NK-92 (cell line): ENCODE results near the gene RILPL1.
A peak's percentile ranks its signal among the peaks of the same experiment; 100 is the strongest.
"Not testable (repeated sequence)": the region's sequence is repeated elsewhere in the genome, so short reads cannot be mapped to it uniquely, and the experiment has no call there.

Source experiments
- DNase-seq: peaks from one replicate; lab custom pipeline; 2025; ENCODE audit not compliant: unreplicated experiment; lab: John Stamatoyannopoulos, UW

Gene RILPL1

DNA sequence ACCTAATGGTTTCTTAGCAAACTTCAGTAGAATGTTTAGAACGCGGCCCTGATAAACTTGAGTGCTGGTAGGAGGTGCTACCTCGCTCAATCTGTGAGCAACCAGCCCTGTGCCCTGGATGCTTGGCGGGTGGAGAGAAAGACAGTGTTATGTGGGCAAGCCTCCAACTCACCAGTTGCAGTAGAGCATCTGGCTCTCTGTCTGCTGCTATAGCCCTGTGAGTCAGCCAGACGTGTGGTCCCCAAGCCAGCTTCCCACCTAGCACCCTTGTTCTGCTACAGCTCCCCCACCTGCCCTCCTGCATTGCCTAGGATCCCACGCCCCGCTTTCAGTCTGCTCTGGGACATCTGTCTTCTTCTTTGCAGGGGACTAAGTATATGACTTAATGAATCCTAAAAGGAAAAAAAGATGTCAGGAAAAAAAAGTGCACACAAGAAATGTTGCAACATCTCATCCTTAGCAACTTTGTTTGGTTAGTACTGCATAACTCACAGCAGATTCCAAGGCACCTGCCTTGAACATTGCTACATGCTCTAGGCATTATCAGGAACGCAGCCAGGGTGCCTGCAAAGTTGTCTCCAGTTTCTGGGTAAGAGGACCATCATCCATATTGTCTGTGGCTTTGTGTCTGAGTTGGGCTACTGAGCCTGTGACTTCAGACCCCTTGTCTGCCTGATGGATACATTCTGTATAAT is 62.0 kb downstream of the RILPL1 start:
- DNase-seq: no peak

DNA sequence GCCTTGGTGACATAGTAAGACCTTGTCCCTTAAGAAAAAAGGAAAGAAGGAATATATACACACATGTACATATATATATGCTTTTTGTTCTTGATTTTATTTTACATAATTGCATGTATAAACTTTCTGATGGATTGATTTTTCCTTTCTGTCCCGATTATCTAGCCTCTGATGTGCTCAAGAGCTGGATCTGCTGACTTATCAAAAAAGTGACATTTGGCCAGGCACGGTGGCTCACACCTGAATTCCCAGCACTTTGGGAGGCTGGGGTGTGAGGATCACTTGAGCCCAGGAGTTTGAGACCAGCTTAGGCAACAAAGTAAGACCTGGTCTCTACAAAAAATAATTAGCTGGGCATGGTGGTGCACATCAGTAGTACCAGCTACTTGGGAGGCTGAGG is 63.5 kb downstream of the RILPL1 start:
- DNase-seq: no peak

DNA sequence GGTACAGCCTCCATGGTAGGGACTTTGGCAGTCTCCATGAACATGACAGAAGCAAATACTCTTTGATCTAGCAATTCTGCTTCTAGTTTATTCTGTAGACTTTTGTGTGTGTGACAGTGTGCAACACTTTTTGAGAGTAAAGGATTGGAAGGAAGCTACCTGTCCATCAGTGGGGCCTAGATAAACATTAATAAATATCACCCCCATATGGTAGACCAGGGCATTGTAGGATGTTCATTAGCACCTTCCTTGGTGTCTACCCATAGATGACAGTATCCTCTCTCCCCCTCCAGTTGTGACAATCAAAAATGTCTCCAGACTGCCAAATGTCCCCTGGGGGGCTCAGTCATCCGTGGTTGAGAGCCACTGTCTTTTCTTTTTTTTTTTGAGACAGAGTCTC is 64.7 kb downstream of the RILPL1 start:
- DNase-seq: no peak

DNA sequence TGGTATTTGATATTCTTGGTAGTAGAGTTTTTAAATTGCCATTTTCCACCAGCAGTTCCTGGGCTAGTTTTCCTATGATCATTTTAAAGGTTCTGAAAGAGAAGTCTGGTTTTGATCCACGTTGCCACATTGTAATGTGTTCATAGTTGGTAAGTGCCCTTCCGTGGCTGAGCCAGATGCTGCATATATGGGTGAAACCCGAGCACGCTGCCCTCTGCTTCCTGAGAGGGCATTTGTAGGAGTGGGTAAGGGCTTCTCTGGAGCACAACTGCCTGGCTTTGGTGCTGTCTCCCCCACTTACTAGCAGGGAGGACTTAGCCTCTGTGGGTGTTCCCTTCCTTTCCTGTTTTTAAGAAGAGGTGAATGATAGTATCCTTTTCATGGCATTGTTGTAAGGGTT is 68.4 kb downstream of the RILPL1 start:
- DNase-seq: no peak

DNA sequence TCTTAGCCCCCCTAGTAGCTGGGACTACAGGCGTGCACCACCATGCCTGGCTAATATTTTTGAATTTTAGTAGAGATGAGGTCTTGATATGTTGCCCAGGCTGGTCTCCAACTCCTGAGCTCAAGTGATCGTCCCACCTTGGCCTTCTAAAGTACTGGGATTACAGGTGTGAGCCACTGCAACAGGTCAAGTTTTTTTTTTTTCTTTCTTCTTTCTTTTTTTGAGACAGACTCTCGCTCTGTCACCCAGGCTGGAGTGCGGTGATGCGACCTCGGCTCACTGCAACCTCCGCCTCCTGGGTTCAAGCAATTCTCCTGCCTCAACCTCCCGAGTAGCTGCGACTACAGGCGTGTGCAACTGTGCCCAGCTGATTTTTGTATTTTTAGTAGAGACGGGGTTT is 70.3 kb downstream of the RILPL1 start:
- DNase-seq: not testable (repeated sequence)

DNA sequence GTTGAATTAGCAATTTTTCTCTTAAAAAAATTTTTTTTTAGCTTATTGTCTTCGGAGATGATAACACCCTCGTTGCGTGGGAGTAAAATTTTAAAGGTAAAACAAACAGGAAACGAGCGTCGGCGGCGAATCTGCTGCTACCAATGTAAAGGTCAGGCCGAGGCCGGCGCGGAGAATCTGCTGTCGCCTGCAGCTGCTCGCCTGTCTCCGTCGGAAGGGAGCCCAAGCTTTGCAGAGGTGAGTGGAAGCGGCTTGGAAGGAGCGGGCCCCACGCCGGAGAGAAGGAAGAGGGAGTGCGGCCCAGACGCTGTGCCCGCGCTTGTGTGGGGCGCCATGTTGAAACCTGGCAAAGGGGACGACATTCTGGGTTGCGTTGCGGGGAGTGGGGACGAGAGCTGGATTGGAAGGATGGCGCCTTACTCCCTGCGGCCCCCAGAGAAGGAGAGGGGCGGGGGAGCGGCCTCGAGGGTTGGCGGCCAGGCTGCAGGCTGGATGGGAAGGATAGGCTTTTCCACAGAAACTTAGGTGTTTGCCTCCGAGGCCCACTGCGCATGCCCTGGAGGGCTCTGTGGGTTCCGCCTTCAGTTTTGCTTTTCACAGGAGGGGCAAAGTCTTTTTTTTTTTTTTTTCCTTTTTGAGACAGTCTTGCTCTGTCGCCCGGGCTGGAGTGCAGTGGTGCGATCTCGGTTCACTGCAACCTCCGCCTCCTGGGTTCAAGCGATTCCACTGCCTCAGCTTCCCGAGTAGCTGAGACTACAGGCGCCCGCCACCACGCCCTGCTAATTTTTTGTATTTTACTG is 75.3 kb downstream of the RILPL1 start, which contains the start of gene SNRNP35:
Gene SNRNP35 (plus strand): TSS at position 160 of the 800 bp plus-strand sequence. CDS start 7,402 bp downstream, outside the sequence.
- no peak for DNase-seq

DNA sequence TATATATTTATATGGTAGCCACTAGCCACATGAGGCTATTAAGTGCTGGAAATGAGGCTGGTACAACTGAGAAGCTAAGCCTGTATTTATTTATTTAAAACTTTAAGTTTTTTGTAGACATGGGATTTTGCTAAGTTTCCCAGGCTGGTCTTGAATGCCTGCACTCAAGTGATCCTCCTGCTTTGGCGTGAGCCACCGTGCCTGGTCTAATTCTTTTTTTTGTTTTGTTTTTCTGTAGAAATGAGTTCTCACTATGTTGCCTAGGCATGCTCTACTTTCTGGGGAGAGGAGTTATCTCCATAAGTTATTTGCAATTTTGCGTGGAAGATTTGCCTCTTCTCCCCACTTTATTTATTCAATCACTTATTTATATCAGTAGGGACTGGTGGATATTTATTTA is 80.4 kb downstream of the RILPL1 start:
- no peak for DNase-seq

DNA sequence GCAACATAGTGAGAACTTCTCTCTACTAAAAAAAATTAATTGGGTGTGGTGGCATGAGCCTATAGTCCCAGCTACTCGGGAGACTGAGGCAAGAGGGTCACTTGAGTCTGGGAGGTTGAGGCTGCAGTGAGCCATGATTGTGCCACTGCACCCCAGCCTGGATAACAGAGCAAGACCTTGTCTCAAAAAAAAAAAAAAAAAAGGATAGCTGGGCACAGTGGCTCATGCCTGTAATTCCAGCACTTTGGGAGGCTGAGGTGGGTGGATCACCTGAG is 81.3 kb downstream of the RILPL1 start:
- DNase-seq: not testable (repeated sequence)

DNA sequence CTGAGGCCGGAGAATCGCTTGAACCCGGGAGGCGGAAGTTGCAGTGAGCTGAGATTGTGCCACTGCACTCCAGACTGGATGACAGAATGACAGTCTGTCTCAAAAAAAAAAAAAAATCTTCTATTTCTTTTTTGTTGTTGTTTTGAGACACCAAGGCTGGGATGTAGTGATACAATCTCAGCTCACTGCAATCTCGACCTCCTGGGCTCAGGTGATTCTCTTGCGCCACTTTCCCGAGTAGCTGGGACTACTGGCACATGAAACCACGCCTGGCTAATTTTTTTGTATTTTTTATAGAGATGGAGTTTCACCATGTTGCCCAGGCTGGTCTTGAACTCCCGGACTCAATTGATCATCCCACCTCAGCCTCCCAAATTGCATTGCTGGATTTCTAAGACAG is 82.9 kb downstream of the RILPL1 start:
- no peak for DNase-seq

DNA sequence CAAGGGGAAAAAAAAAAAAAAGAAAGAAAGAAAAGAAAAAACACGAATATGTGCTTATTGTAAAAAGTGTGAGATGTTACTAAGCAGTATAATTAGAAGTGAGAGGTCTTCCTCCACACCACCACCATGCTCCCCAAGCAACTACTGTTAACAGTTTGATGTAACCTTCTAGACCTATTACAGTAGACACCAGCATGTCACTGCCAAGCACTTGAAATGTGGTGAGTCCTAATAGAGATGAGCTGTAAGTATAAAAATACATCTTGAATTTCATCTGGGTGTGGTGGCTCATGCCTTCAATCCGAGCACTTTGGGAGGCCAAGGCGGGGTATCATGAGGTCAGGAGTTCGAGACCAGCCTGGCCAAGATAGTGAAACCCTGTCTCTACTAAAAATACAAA is 83.7 kb downstream of the RILPL1 start:
- no peak for DNase-seq

DNA sequence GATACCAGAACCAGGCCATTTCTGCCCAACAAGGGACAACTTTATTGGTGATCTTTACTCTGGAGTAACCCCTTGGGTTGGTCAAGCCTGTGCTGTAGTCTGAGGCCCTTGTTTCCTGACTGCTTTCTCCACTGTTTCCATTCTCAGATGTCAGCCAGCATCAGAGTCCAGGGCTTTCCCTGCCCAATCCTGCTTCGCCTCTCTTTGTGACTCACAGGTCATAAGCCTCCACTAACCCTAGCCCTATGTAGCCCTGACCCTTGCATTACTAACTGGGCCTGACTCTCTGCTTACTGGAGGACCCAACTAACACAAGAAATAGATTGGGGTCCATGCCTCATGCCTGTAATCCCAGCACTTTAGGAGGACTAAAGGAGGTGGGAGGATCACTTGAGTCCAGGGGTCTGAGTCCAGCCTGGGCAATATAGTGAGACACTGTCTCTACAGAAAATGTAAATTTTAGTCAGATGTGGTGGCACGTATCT is 84.2 kb downstream of the RILPL1 start:
- DNase-seq: no peak

DNA sequence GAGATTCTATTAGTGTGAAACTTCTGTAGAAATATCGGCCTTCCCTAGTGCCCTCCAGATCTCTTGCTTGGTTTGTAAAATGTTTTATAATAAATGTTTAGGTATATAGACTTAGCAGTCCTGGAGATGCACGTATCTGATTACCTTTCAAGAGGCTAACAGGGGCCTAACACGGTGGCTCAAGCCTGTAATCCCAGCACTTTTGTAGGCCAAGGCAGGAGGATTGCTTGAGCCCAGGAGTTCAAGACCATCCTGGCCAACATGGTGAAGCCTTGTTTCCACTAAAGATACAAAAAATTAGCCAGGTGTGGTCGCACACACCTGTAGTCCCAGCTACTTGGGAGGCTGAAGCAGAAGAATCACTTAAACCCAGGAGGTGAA is 87.2 kb downstream of the RILPL1 start:
- DNase-seq: no peak

DNA sequence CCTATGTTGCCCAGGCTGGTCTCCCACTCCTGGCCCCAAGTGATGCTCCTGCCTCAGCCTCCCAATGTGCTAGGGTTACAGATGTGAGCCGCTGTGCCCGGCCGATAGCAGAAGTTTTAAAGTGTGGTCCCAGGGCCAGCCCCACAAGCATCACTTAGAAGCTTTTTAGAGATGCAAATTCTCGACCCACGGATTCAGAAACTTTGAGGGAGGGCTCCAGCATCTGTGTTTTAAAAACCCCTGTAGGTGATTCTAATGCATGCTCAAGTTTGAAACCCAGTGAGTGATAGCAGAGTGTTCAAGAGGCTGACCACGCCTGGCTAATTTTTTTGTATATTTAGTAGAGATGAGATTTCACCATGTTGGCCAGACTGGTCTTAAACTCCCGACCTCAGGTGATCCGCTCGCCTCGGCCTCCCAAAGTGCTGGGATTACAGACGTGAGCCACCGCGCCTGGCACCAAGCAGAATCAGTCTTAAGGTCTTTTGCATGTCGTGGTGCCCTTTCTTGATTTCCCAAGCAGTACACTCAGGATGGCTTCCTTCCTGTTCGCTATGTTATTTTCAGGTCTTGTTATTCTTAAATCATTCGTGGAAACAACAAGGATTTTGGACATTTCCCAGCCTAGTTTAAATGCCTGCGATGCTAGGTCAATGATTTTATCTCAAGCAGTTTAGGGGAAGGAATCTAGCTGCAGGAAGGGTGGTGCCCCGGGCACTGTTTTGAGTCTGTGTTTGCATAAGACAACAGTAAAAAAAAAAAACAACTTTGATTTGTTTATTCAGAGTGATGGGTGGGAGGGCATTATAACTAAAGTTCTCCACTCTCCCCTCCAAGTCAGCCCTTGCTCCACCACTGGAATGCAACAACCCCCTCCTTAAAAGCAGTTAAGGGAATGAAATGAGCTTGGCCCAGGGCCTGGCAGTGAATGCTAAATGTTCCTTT is 87.9 kb downstream of the RILPL1 start:
- no peak for DNase-seq

DNA sequence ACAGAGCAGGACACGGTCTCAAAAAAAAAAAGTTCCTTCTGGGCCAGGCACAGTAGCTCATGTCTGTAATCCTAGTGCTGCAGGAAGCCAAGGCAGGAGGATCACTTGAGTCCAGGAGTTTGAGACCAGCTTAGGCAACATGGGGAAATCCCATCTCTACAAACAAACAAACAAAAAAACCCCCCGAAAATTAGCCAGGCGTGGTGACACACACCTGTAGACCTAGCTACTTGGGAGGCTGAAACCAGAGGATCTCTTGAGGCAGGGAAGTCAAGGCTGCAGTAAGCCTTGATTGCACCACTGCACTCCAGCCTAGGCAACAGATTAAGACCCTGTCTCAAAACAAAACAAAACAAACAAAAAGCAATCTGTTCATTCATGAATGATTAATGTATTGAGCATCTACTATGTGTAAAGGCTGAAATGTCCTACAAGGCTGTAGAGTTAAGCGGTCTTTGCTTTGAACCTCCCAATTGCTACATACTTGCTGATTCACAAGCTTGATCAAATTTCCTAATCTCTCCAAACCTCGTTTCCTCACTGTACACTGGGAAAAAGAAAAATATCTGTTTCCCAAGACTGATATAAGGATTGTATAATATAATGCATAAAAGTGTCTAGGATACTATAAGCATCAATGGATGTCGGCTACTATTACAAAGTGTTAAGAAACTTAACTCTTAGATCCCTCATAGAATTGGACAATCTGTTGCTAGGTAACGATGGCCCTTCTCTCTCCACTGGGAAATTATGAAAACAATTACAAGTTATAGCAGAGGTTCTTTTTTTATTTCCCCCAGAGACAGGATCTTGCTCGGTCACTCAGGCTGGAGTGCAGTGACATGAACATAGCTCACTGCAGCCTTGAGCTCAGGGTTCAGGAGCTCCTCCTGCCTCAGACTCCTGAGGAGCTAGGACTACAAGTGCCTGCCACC is 89.2 kb downstream of the RILPL1 start:
- no peak for DNase-seq

DNA sequence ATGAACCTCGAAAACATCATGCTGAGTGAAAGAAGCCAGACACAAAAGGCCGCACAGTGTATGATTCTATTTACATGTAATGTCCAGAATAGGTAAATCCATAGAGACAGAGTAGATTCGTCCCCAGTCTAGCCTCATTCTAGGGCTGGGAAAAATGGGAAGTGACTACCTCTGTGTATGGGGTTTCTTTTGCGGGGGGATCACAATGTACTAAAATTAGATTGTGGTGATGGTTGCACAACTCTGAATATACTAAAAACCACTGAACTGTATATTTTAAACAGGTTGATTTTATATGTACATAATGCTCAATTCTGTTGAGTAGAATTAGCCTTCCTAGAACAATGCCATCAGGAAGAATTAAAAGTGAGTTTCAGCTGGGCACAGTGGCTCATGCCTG is 90.7 kb downstream of the RILPL1 start:
- no peak for DNase-seq

DNA sequence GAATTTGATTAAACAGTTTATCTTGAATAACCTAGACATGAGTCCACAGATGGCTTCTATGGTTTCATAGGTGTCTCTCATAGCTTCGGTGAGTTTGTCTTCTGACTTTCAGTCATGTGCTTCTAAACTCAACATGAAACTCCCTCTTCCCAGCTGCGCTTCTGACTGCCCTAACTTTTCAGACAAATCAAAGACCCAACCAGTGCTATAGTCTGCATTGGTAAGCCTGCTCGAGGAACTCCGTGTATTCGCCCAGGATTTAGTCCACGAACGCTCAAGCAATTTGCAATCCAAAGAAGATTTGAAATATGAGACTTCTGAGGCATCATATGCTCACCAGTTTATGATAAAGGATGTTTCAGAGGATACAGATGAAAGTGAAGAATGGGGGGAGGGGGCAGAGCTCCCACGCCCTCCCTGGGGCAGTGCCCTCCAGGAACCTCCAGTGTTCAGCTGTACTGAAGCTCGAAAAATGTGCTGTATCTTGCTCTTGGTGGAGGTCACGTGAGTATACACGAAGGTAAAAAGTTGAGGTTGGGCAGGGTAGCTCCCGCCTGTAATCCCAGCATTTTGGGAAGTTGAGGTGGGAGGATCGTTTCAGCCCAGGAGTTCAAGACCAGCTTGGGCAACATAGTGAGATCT is 91.9 kb downstream of the RILPL1 start:
- DNase-seq: no peak

DNA sequence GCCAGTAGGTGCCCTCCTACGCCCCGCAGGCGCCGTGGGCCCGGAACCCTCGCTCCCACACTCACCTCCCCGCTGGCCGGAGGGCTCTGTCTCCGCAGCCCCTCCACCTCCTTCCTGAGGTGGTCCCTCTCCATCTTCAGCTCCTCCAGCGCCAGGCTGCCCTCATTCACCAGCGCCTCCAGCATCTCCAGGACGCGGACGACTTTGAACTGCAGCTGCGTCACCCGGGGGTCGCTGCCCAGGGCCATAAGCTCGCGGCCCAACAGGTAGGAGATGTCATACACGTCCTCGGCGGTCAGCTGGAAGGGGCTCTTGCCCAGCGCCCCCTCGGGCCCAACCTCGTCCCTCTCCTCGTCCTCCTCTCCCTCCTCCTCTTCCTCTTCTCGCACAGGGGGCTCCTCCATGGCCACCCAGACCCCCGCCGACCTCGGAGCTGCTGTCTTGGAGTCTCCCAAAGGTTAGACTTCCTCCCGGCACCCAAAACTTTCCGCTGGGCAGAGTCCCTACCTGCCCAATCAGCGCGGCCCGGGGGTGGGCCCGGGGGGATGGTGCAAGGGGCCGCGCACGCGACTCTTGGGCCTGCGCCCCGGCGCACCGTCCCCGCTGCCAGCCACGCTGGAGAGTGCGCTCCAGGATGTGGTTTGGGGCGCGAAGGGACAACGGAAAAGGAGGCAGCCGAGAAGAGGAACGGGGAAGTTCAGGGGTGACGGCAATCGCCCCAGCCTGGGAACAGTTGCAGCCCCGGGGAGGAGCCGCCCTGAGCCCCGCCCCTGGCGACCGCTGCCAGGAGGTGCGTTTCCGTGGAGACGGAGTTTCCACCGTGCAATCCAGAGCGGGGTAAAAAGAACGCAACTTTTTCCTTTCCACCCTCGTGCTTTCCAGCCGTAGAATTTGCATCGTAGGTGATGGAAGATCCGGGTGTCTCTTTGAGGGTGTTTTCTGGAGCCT is 97.2 kb downstream of the RILPL1 start, which contains the start of gene RILPL2:
Gene RILPL2 (minus strand): TSS at position 668 of the 948 bp plus-strand sequence. CDS start 264 bp downstream, at position 404.
- peak; percentile 45 for DNase-seq

DNA sequence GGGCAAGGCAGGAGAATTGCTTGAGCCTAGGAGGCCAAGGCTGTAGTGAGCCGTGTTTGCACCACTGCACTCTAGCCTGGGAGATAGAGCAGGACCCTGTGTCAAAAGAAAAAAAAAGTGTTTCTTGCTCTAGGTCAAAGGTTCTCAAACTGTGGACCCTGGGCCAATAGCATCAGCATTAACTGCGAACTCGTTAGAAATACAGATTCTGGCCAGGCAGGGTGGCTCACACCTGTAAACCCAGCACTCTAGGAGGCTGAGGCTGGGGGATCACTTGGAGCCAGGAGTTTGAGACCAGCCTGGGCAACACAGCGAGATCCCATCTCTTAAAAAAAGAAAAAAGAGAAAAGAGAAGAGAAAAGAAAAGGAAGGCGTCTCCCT is 97.9 kb downstream of the RILPL1 start:
- no peak for DNase-seq

DNA sequence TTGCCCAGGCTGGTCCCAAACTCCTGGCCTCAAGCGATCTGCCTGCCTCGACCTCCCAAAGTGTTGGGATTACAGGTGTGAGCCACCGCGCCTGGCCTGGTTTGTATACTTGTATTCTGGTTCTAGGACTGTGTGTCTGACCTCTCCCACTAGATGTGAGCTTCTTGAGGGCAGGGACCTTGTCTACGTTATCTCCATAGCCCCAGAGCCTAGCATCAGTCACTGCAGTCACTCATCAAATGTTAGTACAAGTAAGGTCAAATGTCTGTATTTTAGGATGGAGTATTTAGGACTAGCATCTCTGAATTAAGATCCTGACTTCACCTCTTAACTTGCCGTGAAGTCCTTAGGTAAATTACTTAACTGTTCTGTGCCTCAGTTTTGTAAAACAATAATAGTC is 99.9 kb downstream of the RILPL1 start:
- no peak for DNase-seq
